Large intestine (tissue), 3 donors: ENCODE results near the gene MSRB3. TPM values are rescaled to one million over a fixed set of nuclear protein-coding genes. Genes with fewer than 3 reads are reported as not detected.

Source experiments
- DNase-seq, 2 donors: peaks; one replicate each; pipeline versions ENCODE4 v3.0.0 to v3.0.0-alpha.2; 2013
- H3K27ac ChIP-seq: one replicate; pipeline ENCODE4 v1.5.1; 2013; ENCODE audit warnings: low read length
- H3K27me3 ChIP-seq: 2 replicates; pipeline ENCODE4 v1.6.1; 2013; ENCODE audit warnings: low read length; ENCODE audit not compliant: control insufficient read depth, insufficient read depth
- H3K36me3 ChIP-seq: 2 replicates; pipeline ENCODE4 v1.6.1; 2013; ENCODE audit warnings: low read length; ENCODE audit not compliant: control insufficient read depth, insufficient read depth
- H3K4me1 ChIP-seq: one replicate; pipeline ENCODE4 v1.6.1; 2013; ENCODE audit warnings: low read length; ENCODE audit not compliant: control insufficient read depth, insufficient read depth
- H3K4me3 ChIP-seq: one replicate; pipeline ENCODE4 v1.5.1; 2013; ENCODE audit warnings: low read length
- H3K9me3 ChIP-seq: one replicate; pipeline ENCODE4 v1.6.1; 2013; ENCODE audit warnings: mild to moderate bottlenecking, low read depth, low read length, moderate library complexity; ENCODE audit not compliant: control insufficient read depth
- WGBS: methylation state at CpG from one replicate; pipeline ENCODE4 v1.1.5; 2013; ENCODE audit warnings: low lambda C conversion rate; ENCODE audit not compliant: insufficient coverage; 5-methylcytosine and 5-hydroxymethylcytosine counted together
- polyA plus RNA-seq: library from polyadenylated mRNA; unstranded; fragments of 120-200 nt; gene quantifications from one replicate; pipeline ENCODE4 v1.2.1, GENCODE V29; 2013

MSRB3 gene
- polyA plus RNA-seq, 1 donor: 23.1 TPM

GRCh38 chr12:65490250-65490649 is 211.8 kb downstream of the MSRB3 start:
- no peak overlapping the region for H3K27ac ChIP-seq
- no peaks in the 10 kb centered on the region for H3K9me3 ChIP-seq
- H3K27me3 ChIP-seq: no peaks in the 10 kb centered on the region
- peaks cover 32% of the 10 kb centered on the region for H3K4me1 ChIP-seq
- H3K4me3 ChIP-seq: no peak overlapping the region
- DNase-seq: no peak
- H3K36me3 ChIP-seq: no peaks in the 10 kb centered on the region

DNA sequence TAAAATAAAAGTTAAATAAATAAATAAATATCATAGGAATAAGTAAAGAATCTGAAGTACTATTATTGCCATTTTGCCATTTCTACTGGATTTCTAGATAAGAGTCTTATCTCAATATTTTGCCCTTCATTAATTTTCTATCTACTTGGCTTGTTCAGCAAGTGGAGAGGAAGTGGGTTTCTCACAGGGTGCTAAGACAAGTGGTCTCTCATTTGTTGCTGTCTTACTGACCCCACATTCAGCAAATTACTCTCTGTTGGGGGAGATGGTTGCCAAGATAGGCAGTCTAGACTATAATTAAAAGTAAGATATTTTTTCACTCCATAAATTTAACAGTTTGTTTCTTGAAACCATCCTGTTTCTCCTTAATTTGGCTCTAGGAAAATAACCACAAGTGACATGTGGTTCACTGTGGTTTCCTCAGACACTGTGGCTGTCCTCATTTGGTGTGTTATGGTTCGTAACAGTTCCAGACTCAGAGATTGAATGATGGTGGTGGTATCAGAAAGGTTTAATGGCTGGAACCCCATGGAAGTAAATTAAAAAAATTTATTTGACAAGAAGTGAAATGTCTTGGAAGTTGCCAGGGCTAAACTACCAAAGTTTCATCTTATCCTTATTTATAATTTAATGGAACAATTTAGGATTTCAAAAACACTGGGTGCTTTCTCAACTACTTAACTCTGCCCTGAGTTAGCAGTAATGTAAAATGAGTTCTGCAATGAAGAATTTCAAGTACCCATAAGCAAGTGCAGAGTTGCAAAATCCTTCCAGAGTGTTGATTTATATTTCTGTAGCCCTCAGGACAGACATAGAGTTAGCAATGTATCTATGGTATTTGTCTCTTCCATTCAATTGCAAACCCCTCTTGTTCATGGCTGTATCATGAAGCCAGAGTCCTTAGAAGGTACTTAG is 214.8 kb downstream of the MSRB3 start:
- Histone ChIP-seq H3K27ac (peak overlapping the region; percentile 55), H3K36me3 (no peaks in the 10 kb centered on the region), H3K4me1 (peaks cover 45% of the 10 kb centered on the region), H3K9me3 (no peaks in the 10 kb centered on the region), H3K27me3 (no peaks in the 10 kb centered on the region), H3K4me3 (no peak overlapping the region)
- DNase-seq: no peak
- no CpG with 5 or more reads among the region's 1 CpG for WGBS

- peak; percentile 47 to 80 for DNase-seq
- WGBS: no CpG with 5 or more reads among the region's 1 CpG
- no peak overlapping the region for H3K4me3 ChIP-seq
- H3K27ac ChIP-seq: peak overlapping the region; percentile 55
- H3K36me3 ChIP-seq: no peaks in the 10 kb centered on the region
- peaks cover 42% of the 10 kb centered on the region for H3K4me1 ChIP-seq
- H3K9me3 ChIP-seq: no peaks in the 10 kb centered on the region
- no peaks in the 10 kb centered on the region for H3K27me3 ChIP-seq
Observed at GRCh38 chr12:65493913-65494245, 215.4 kb downstream of the MSRB3 start.

GRCh38 chr12:65494537-65494936 is 216.1 kb downstream of the MSRB3 start:
- Histone ChIP-seq H3K9me3 (no peaks in the 10 kb centered on the region), H3K36me3 (no peaks in the 10 kb centered on the region), H3K27ac (peak overlapping the region; percentile 55), H3K27me3 (no peaks in the 10 kb centered on the region), H3K4me1 (peaks cover 42% of the 10 kb centered on the region), H3K4me3 (no peak overlapping the region)
- WGBS: no CpG with 5 or more reads among the region's 2 CpGs
- peak; percentile 46 to 76 for DNase-seq

- Histone ChIP-seq H3K4me1 (peaks cover 42% of the 10 kb centered on the region), H3K36me3 (no peaks in the 10 kb centered on the region), H3K27me3 (no peaks in the 10 kb centered on the region), H3K27ac (no peak overlapping the region), H3K4me3 (no peak overlapping the region), H3K9me3 (no peaks in the 10 kb centered on the region)
- peak; percentile 30 to 59 for DNase-seq
- WGBS: no CpG with 5 or more reads among the region's 2 CpGs
Observed at GRCh38 chr12:65495233-65495632, 216.8 kb downstream of the MSRB3 start.

DNA sequence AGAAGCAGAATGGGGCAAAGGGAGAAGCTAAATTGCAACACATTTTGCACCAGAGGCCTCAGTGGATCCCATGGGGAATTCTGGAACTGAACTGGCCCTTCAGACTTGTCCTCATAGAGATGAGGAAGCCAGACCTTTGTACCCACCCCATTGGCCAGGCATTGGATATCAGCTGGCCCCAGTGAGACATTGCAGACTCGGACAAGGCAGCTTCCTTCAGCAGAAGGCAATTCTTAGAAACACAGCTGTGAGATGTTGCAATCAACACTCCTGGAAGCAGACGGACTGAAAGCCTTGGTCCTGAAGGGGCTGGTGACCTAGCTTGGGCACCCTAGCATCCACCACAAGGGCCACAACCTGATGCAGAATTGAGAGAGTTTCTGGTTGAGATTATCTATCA is 218.1 kb downstream of the MSRB3 start:
- DNase-seq: peak; percentile 76 to 82
- no CpG with 5 or more reads among the region's 2 CpGs for WGBS
- no peak overlapping the region for H3K4me3 ChIP-seq
- H3K9me3 ChIP-seq: no peaks in the 10 kb centered on the region
- no peaks in the 10 kb centered on the region for H3K27me3 ChIP-seq
- peak overlapping the region; percentile 2 for H3K27ac ChIP-seq
- no peaks in the 10 kb centered on the region for H3K36me3 ChIP-seq
- peaks cover 42% of the 10 kb centered on the region for H3K4me1 ChIP-seq

GRCh38 chr12:65497660-65498059 is 219.2 kb downstream of the MSRB3 start:
- H3K4me3 ChIP-seq: no peak overlapping the region
- no peaks in the 10 kb centered on the region for H3K9me3 ChIP-seq
- peaks cover 42% of the 10 kb centered on the region for H3K4me1 ChIP-seq
- H3K27me3 ChIP-seq: no peaks in the 10 kb centered on the region
- H3K27ac ChIP-seq: peak overlapping the region; percentile 47
- no peaks in the 10 kb centered on the region for H3K36me3 ChIP-seq
- peak; percentile 63 to 80 for DNase-seq
- WGBS: 73% methylated on average over 3 of the region's 4 CpGs

DNA sequence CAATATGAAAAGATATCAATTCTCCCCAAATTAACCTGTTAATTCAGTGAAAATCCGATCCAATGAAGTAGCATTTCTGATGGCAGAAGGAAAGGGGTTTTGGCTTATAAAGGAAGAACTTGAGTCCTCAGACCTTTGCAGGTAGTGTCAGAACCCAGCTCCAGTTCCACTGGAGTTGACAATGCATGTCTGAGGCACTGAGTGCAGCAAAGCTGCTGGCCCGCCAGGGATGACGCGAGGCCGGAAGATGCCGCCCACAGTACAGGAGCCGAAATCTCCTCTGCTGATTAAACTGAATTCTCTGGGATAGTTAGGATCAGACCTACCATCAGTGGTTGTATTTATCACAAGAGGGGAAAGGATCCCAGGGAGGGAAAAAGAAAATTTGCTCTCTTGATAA is 220.7 kb downstream of the MSRB3 start:
- H3K36me3 ChIP-seq: no peaks in the 10 kb centered on the region
- no peaks in the 10 kb centered on the region for H3K27me3 ChIP-seq
- H3K4me3 ChIP-seq: no peak overlapping the region
- DNase-seq: no peak
- H3K27ac ChIP-seq: no peak overlapping the region
- no peaks in the 10 kb centered on the region for H3K9me3 ChIP-seq
- peaks cover 28% of the 10 kb centered on the region for H3K4me1 ChIP-seq
- WGBS: no CpG with 5 or more reads among the region's 7 CpGs

DNA sequence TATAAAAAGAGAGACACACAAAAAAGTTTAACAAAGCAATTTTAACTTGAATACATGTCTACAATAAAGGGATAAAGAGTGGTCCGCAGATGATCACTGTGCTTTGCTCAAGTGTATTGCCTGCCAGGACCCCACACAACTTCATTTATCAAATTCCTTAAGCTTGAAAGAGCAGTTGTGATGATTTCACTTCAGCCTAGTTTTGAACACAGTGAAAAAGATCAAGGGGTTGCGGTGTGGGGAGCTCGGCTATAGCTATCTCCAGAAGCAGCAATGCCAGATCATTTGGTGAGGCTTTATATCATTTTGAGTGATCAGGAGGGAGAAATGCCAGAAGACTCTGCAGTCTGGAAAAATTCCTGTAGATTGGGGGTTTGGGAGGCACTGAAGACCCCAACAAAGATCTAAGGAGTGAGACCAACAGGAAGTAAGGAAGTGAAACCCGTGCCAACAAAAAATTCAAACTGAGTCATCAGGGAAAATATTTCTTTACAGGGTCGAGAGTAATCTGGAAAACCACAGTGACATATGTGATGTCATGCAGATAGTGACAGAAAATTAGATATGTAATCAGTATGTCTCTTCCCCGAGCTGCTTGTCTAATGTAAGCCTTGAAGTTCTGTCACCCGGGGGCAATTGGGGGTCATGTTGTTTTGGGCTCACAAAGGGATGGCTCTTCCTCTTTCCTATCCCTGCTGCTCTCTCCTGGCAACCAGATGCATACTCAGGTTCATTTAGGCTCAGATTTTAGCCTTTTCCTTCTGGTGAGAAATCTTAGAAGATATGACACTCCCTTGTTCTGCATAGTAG is 221.8 kb downstream of the MSRB3 start:
- 100% methylated on average over 1 of the region's 7 CpGs for WGBS

DNA sequence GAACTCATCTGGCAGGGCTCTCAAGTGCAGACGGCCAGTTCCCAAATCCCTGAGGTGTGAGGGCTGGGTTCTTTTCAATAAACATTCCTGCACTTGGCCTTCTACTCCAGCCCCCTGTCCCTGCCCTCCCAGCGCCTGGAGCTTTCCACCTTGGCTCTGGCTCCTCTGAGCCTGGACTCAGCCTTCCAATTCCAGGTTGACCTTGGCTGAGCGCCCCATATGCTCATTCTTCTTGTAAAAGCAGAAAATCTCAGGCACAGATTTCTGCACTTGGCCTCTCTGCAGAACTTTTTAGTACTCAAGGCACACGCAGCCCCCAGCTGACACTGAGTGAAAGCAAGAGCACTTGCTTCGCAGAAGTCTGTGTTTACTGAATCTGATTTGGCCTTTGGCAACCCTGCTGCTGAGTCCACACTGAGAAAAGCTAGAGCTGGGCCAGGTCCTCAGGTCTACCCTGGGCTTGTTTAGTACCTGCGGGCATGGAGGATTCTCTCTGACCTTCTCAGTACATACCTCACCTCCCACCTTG is 222.7 kb downstream of the MSRB3 start:
- Histone ChIP-seq H3K9me3 (no peaks in the 10 kb centered on the region), H3K4me1 (peaks cover 9% of the 10 kb centered on the region), H3K36me3 (no peaks in the 10 kb centered on the region), H3K4me3 (no peak overlapping the region), H3K27ac (no peak overlapping the region), H3K27me3 (no peaks in the 10 kb centered on the region)
- no peak for DNase-seq
- WGBS: 67% methylated on average over 1 of the region's 6 CpGs

More for the DNA sequence above, 221.8 kb downstream of the MSRB3 start:
- Histone ChIP-seq H3K9me3 (no peaks in the 10 kb centered on the region), H3K4me1 (peaks cover 17% of the 10 kb centered on the region), H3K36me3 (no peaks in the 10 kb centered on the region), H3K27me3 (no peaks in the 10 kb centered on the region), H3K4me3 (no peak overlapping the region), H3K27ac (no peak overlapping the region)
- DNase-seq: no peak
